D341Med (cell line): ENCODE measurements around the gene FAM185A.
"Not testable (repeated sequence)": the region's sequence is repeated elsewhere in the genome, so short reads cannot be mapped to it uniquely, and the experiment has no call there.

ENCODE experiments used
- DNase-seq: peaks from one replicate; pipeline ENCODE4 v3.0.0; 2012; ENCODE audit warnings: low spot score

FAM185A gene

DNA sequence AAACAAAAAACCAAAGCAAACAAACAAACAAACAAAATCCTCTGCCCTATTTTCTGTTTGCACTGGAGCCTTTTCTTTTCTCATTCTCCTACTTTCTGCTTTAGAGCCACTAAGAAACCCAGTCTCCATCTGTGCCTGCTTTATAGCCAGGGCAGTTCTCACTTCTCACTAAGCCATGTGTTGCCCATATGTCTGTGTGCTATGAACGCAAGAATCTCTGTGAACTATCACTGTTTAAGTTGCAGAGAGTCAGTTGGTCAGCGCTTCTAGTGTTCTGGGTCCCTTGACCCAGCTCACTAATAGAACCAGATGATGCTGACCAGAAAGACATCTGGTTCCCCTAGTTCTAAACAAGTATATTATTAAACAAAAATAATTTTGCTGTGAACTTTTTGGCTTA, 81.4 kb downstream of the FAM185A start:
- DNase-seq = no peak

GRCh38 chr7:102832674-102833073, 83.9 kb downstream of the FAM185A start:
- DNase-seq = no peak

GRCh38 chr7:102833343-102833742, 84.5 kb downstream of the FAM185A start:
- no peak for DNase-seq

GRCh38 chr7:102834466-102834865, 85.7 kb downstream of the FAM185A start:
- no peak for DNase-seq

GRCh38 chr7:102834999-102835398, 86.2 kb downstream of the FAM185A start:
- no peak for DNase-seq

- DNase-seq = no peak
These were observed 87.6 kb downstream of the FAM185A start for GRCh38 chr7:102836191-102836919.

GRCh38 chr7:102836977-102837376, 88.2 kb downstream of the FAM185A start:
- no peak for DNase-seq

GRCh38 chr7:102837802-102838201, 89.0 kb downstream of the FAM185A start:
- DNase-seq = no peak

DNA sequence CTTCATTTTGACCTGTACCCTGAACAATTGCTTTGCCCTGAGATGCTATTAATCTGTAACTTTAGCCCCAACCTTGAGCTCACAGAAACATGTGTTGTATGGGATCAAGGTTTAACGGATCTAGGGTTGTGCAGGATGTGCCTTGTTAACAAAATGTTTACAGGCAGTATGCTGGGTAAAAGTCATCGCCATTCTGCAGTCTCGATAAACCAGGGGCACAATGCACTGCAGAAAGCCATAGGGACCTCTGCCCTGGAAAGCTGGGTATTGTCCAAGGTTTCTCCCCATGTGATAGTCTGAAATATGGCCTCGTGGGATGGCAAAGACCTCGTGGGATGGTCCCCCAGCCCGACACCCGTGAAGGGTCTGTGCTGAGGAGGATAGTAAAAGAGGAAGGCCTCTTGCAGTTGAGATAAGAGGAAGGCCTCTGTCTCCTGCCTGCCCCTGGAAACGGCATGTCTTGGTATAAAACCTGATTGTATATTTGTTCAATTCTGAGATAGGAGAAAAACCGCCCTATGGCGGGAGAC, 89.8 kb downstream of the FAM185A start:
- not testable (repeated sequence) for DNase-seq

- no peak for DNase-seq
These were observed 91.6 kb downstream of the FAM185A start for GRCh38 chr7:102840404-102840803.

DNA sequence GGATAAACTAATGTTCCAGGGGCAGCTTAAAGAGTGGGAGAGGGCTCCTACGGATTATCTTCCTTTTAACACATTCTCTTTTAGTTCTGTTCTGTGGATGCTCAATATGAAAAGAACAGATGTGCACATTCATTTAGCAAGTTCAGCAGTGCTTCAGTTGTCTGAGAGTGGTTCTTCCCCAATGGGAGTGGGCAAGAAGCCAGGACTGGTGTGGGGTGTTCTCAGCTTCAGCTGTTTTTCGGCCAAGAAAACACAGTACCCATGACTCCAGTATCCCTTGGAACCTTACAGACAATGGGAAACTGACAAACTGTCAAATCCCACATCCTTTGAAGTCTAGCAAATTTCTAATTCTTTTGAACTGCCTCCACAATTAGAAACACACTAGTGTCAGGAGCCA, 92.5 kb downstream of the FAM185A start:
- no peak for DNase-seq

DNA sequence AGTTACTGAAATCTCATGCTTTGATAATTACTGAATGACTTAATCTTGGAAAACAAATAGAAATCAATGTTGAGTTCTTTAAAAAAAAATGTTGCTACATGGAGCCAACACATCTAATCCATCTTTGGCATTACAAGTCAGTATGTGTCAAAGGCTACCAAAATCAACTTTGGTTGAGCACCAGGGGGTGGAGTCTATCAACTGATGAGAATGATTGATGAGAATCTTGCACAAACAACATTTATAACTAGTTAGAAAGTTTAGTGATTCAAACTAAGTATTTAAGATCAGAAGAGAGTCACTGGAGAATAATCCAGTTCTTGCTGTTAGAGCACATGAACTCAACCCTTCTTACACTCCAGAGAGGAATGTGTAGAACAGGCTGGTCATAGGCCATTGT, 93.5 kb downstream of the FAM185A start:
- no peak for DNase-seq

GRCh38 chr7:102843850-102844249, 95.1 kb downstream of the FAM185A start:
- DNase-seq = no peak

GRCh38 chr7:102845346-102845745, 96.5 kb downstream of the FAM185A start:
- DNase-seq = no peak

DNA sequence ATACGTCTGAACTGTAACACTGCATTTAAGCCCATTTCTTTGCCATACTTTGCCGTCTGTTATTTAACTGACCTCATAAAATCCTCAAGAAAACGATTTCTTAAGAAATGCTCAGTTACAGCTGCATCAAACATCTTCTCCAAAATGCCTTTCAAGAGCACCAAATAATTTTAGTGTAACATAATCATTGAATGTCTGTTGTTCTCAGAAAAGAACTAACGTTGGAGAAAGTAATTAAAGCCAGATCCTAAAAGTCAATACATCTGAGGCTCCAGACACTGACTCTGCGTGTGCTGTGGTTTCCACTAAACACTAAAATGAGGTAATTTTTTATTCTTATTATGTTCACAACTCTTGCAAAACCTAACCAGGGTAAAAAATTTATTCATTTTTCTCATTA, 100.3 kb downstream of the FAM185A start:
- no peak for DNase-seq

- DNase-seq = no peak
These were observed 100.7 kb downstream of the FAM185A start for GRCh38 chr7:102849538-102849937.

DNA sequence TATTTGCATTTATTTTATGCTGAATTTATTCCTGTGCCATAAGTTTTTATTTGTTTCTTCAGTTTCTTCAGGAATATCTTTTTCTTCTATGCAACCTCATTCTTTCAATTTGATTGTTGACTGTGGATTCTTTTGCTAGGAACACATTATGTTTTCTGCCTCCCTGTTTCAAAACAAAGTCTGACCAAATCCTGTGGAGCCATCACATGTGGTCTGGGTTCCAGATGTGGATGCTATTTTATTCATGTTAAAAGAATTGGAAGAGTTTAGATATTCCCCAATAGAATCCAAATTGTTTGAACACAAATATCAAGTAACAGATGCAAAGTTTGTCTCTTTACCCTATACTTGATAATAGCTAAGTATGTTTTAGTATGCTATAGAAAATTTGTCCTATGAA, 107.2 kb downstream of the FAM185A start:
- DNase-seq = no peak
